GM21723 (cell line): ENCODE measurements around the gene DMRTC1B.
"Not testable (repeated sequence)": the region's sequence is repeated elsewhere in the genome, so short reads cannot be mapped to it uniquely, and the experiment has no call there.

Experiments
- ATAC-seq: cut with Tn5 transposase; IDR thresholded peaks from one replicate; pipeline ENCODE4 v1.9.1; 2021; ENCODE audit warnings: mild to moderate bottlenecking, moderate library complexity; ENCODE audit not compliant: unreplicated experiment

The DMRTC1B gene

GRCh38 chrX:72776653-72777466, at the start of gene DMRTC1B:
TSS of gene DMRTC1B (plus strand) at chrX:72776890. CDS start at chrX:72845136, 68,246 bp downstream.
- ATAC-seq, result peak; percentile 91

- no peak for ATAC-seq
These were observed 48.8 kb upstream of the DMRTC1B start for GRCh38 chrX:72727846-72728245.

GRCh38 chrX:72733636-72734035, 43.1 kb upstream of the DMRTC1B start:
- ATAC-seq, result not testable (repeated sequence)

- no peak for ATAC-seq
These were observed 41.1 kb upstream of the DMRTC1B start for GRCh38 chrX:72735561-72735960.

- ATAC-seq, result not testable (repeated sequence)
These were observed 31.1 kb upstream of the DMRTC1B start for GRCh38 chrX:72745546-72745945.

- not testable (repeated sequence) for ATAC-seq
These were observed 28.1 kb upstream of the DMRTC1B start for GRCh38 chrX:72748545-72748944.

GRCh38 chrX:72760454-72760853, 16.2 kb upstream of the DMRTC1B start:
- not testable (repeated sequence) for ATAC-seq

GRCh38 chrX:72777467-72777790, 739 bp downstream of the DMRTC1B start:
- peak; percentile 68 for ATAC-seq

- ATAC-seq, result not testable (repeated sequence)
These were observed 1.5 kb downstream of the DMRTC1B start for GRCh38 chrX:72778146-72778545.

- ATAC-seq, result not testable (repeated sequence)
These were observed 5.9 kb downstream of the DMRTC1B start, which contains the start of gene FAM236B for GRCh38 chrX:72782560-72782959. TSS of gene FAM236B (minus strand) at chrX:72782660. CDS start at chrX:72782560, 100 bp downstream.

- not testable (repeated sequence) for ATAC-seq
These were observed 6.8 kb downstream of the DMRTC1B start for GRCh38 chrX:72783365-72783936.

GRCh38 chrX:72783964-72784363, 7.3 kb downstream of the DMRTC1B start:
- ATAC-seq, result not testable (repeated sequence)

GRCh38 chrX:72788142-72788541, 11.5 kb downstream of the DMRTC1B start:
- not testable (repeated sequence) for ATAC-seq

- ATAC-seq, result not testable (repeated sequence)
These were observed 13.7 kb downstream of the DMRTC1B start for GRCh38 chrX:72790390-72790789.

GRCh38 chrX:72808110-72808509, 31.4 kb downstream of the DMRTC1B start, which contains the start of gene FAM236D:
TSS of gene FAM236D (minus strand) at chrX:72808210. CDS start at chrX:72808110, 100 bp downstream.
- ATAC-seq, result not testable (repeated sequence)

- ATAC-seq, result not testable (repeated sequence)
These were observed 54.0 kb downstream of the DMRTC1B start for GRCh38 chrX:72830701-72831100.

GRCh38 chrX:72837532-72837931, 60.8 kb downstream of the DMRTC1B start:
- ATAC-seq, result not testable (repeated sequence)

- ATAC-seq, result not testable (repeated sequence)
These were observed 106.2 kb downstream of the DMRTC1B start for GRCh38 chrX:72882898-72883297.

- ATAC-seq, result not testable (repeated sequence)
These were observed 113.0 kb downstream of the DMRTC1B start for GRCh38 chrX:72889740-72890139.
